Transverse colon (tissue), 3 donors: ENCODE data around the gene ENTPD3.

Experiments
- CTCF ChIP-seq, 5 experiments: fragments of 200-600 bp in 3 of 5; fragments of 450-650 bp in 2 of 5; sonication (generic) in 3 of 5; IDR thresholded peaks; 1 replicate in 2 of 5; 2 replicates in 3 of 5; pipeline ENCODE4 v1.5.1; 2016 to 2017; ENCODE audit warnings: antibody characterized with exemption in 5 of 5, inconsistent platforms in 3 of 5, mild to moderate bottlenecking in 2 of 5, moderate library complexity in 1 of 5
- POLR2A ChIP-seq: fragments of 450-650 bp; IDR thresholded peaks from one replicate; pipeline ENCODE4 v1.6.1; 2016; ENCODE audit warnings: antibody characterized with exemption, mild to moderate bottlenecking, moderate library complexity

GRCh38 chr3:40377822-40378221 lies 9.2 kb upstream of the ENTPD3 start:
- TF ChIP-seq CTCF (IDR thresholded peaks at IDR 0.05) (no peak), POLR2A (no peak)
